HCT116 (cell line): ENCODE data around the gene CDH2.

ENCODE experiments used
- CEBPB ChIP-seq: IDR thresholded peaks from 2 replicates; pipeline ENCODE4 v1.6.1; 2012; ENCODE audit warnings: low read depth
- CTCF ChIP-seq, 3 experiments: fragments of 200-600 bp in 1 of 3; sonication (generic) in 1 of 3; IDR thresholded peaks in 2 of 3; conservative IDR thresholded peaks in 1 of 3; 2 replicates each; pipeline ENCODE4 v1.5.1; 2012 to 2017; ENCODE audit warnings: low read depth in 2 of 3, low read length in 2 of 3, antibody characterized with exemption in 1 of 3, borderline replicate concordance in 1 of 3, control low read depth in 1 of 3, mild to moderate bottlenecking in 1 of 3, mixed read lengths in 1 of 3, mixed run types in 1 of 3, moderate library complexity in 1 of 3; ENCODE audit not compliant: insufficient read depth in 1 of 3
- EZH2 ChIP-seq: fragments of 200-600 bp; sonication (generic); IDR thresholded peaks from 2 replicates; pipeline ENCODE4 v1.6.1; 2017; ENCODE audit warnings: antibody characterized with exemption, mixed run types
- EZH2phosphoT487 ChIP-seq: fragments of 200-600 bp; IDR thresholded peaks from 2 replicates; pipeline ENCODE4 v1.6.1; 2018; ENCODE audit warnings: antibody characterized with exemption, borderline replicate concordance
- JUND ChIP-seq: IDR thresholded peaks from 2 replicates; pipeline ENCODE4 v1.6.1; 2012
- POLR2A ChIP-seq: IDR thresholded peaks from 2 replicates; pipeline ENCODE4 v1.7.0; 2011; ENCODE audit warnings: borderline replicate concordance; ENCODE audit not compliant: insufficient read depth, insufficient read length; ENCODE audit errors: extremely low read depth
- RAD21 ChIP-seq: IDR thresholded peaks from 2 replicates; pipeline ENCODE4 v1.6.1; 2012; ENCODE audit warnings: low read depth, mild to moderate bottlenecking
- SIN3A ChIP-seq: IDR thresholded peaks from 2 replicates; pipeline ENCODE4 v1.6.1; 2012; ENCODE audit warnings: low read depth
- TCF7L2 ChIP-seq: IDR thresholded peaks from 2 replicates; pipeline ENCODE4 v1.7.0; 2011; ENCODE audit warnings: borderline replicate concordance, inconsistent platforms; ENCODE audit not compliant: insufficient read depth, insufficient read length; ENCODE audit errors: extremely low read depth
- TF ChIP-seq, protein P1 (sequence below): IDR thresholded peaks from 2 replicates; pipeline ENCODE4 v1.6.1; 2012

- TF ChIP-seq SIN3A = no peak
- no peak for TF ChIP-seq POLR2A
- TF ChIP-seq RAD21 = no peak
- TF ChIP-seq CEBPB = no peak
- TF ChIP-seq TCF7L2 = no peak
- no peak for TF ChIP-seq CTCF (IDR thresholded peaks at IDR 0.05 in 2 of 3, conservative IDR thresholded peaks at IDR 0.05 in 1 of 3; ENCODE audit: borderline replicate concordance in 1 of 3, insufficient read depth in 1 of 3, low read depth in 2 of 3, low read length in 2 of 3)
- TF ChIP-seq JUND = no peak
- TF ChIP-seq, protein P1, sequence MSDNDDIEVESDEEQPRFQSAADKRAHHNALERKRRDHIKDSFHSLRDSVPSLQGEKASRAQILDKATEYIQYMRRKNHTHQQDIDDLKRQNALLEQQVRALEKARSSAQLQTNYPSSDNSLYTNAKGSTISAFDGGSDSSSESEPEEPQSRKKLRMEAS = no peak
- TF ChIP-seq EZH2 = no peak
- no peak for TF ChIP-seq EZH2phosphoT487
These were observed 103.3 kb downstream of the CDH2 start for GRCh38 chr18:28073658-28074057.
